ENCODE results near the gene CLCN6. TPM values are rescaled to one million over a fixed set of nuclear protein-coding genes. Genes with fewer than 3 reads are reported as not detected.
A peak's percentile ranks its signal among the peaks of the same experiment; 100 is the strongest.

Gene CLCN6
- total and polyA plus RNA-seq, 2 of the 13 experiments (the other 11 are each of a cell fraction or from before 2014, with no cell fraction given) = 14.9 to 19.3 TPM

DNA sequence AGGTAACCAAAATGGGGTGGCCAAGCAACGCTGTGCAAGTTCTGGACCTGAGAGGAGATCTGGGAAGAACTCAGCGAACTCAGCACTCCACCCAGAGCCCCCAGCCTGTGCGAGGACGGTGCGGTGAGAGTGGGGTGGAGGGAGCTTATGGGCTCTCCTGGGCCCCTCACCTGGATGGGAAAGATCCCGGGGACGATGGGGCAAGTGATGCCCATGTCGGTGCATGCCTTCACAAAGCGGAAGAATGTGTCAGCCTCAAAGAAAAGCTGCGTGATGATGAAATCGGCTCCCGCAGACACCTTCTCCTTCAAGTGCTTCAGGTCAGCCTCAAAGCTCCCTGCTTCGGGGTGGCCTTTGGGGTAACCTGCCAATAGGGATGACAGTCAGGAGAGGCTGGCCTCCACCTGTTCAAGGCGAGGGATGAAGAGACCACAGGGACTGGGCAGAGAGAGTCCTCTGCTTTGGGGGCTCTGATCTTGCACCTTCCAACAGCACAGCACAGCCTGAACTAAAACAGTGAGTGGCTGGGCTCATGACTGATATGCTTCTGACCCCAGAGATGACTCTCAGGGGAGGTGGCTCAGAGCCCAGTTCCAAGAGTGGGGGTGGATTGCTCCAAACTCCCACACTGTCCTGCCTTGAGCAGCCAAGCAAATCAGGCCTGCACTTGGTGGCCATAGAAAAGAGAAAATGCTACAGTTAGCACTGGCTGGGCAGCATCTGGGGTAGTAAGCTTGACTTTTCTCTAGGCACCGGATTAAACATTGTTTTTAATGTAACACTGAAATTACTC lies 9.8 kb upstream of the CLCN6 start:
- Histone ChIP-seq H3K27ac (ENCODE audit: extremely low read length, insufficient read depth, low read length) (no peak overlapping the region), H3K9me3 (ENCODE audit: low read length) (no peaks in the 10 kb centered on the region), H3K4me3 (replicated peaks in 1 of 3; ENCODE audit: insufficient read depth in 1 of 3, low read depth in 2 of 3, low read length in 3 of 3) (no peak overlapping the region), H4K20me1 (ENCODE audit: insufficient read depth, low read length) (no peaks in the 10 kb centered on the region), H3K79me2 (ENCODE audit: insufficient read depth, low read length) (no peaks in the 10 kb centered on the region), H3K4me1 (ENCODE audit: insufficient read depth, low read length) (no peaks in the 10 kb centered on the region), H3K4me2 (ENCODE audit: low read depth, low read length) (no peak overlapping the region), H2AFZ (ENCODE audit: low read length) (no peak overlapping the region), H3K36me3 (replicated peaks in 1 of 2; ENCODE audit: control insufficient read depth in 1 of 2, insufficient read depth in 2 of 2, low read length in 2 of 2) (peaks cover 5 to 15% of the 10 kb centered on the region in 2 experiments; a peak in 1 of 5 replicates), H3K27me3 (ENCODE audit: control insufficient read depth in 1 of 2, insufficient read depth in 2 of 2, low read length in 2 of 2) (no peaks in the 10 kb centered on the region), H3K9ac (ENCODE audit: insufficient read depth, low read depth, low read length) (no peak overlapping the region)
- no TSS peak for BruUV-seq (replicated peaks)
- no peak for TF ChIP-seq MXI1 (IDR thresholded peaks at IDR 0.05; ENCODE audit: borderline replicate concordance, low read depth, low read length)
- TF ChIP-seq SCMH1 (CRISPR knock-in tag; IDR thresholded peaks at IDR 0.05; ENCODE audit: borderline replicate concordance) = no peak
- no peak for TF ChIP-seq STAT5B (CRISPR knock-in tag; IDR thresholded peaks at IDR 0.05)
- TF ChIP-seq CEBPB (IDR thresholded peaks at IDR 0.05; ENCODE audit: borderline replicate concordance, low read depth, low read length) = peak; percentile 32; the same call in 1 of the 2 replicates
- TF ChIP-seq ZNF431 (CRISPR knock-in tag; IDR thresholded peaks at IDR 0.05; ENCODE audit: borderline replicate concordance, low read depth) = no peak
- TF ChIP-seq ZNF724P (CRISPR knock-in tag; IDR thresholded peaks at IDR 0.05; ENCODE audit: borderline replicate concordance) = no peak
- no peak for TF ChIP-seq ZBTB42 (CRISPR knock-in tag; IDR thresholded peaks at IDR 0.05)
- ChIA-PET CTCF (ENCODE audit: low intra/inter-chr PET ratio, low total read pairs) (no interaction called here), POLR2A (interaction anchor here (1.0 kb wide), 1 partner anchor 9 kb away, joined by 3 read pairs; no protein-coding TSS in a partner anchor)
- in situ Hi-C loops (cut with HindIII; ENCODE audit: extremely low pct_ligation_motif_present, low pct_unique_long_range_greater_than_20kb) = no loop called here
- DNase-seq (ENCODE audit: low spot score) = no peak
- no peak for ATAC-seq
- intact Hi-C loops (cut with micrococcal nuclease; ENCODE audit: unreplicated experiment) = no loop called here
- 92% methylated on average over 15 of the region's 15 CpGs for WGBS (ENCODE audit: low lambda C conversion rate)
- no peak for FAIRE-seq

Data from HepG2 (cell line).